Brain microvascular endothelial cell (primary cell): ENCODE measurements around the gene ADAMTSL1.

Experiments
- DNase-seq: peaks from one replicate; pipeline ENCODE4 v3.0.0-alpha.2; 2020
- H3K27ac ChIP-seq: fragments of 250-450 bp; sonication (Bioruptor Pico); 2 replicates; pipeline ENCODE4 v1.5.1; 2020; ENCODE audit warnings: mild to moderate bottlenecking, moderate library complexity
- H3K27me3 ChIP-seq: fragments of 250-450 bp; sonication (Bioruptor Pico); replicated peaks from 2 replicates; pipeline ENCODE4 v1.5.1; 2020; ENCODE audit warnings: mild to moderate bottlenecking
- H3K36me3 ChIP-seq: fragments of 250-450 bp; sonication (Bioruptor Pico); replicated peaks from 2 replicates; pipeline ENCODE4 v1.5.1; 2020; ENCODE audit warnings: mild to moderate bottlenecking
- H3K4me3 ChIP-seq: 2 replicates; pipeline ENCODE4 v1.5.1; 2011; ENCODE audit warnings: low read depth, mild to moderate bottlenecking, control low read depth, low read length, moderate library complexity
- CTCF ChIP-seq: IDR thresholded peaks from 2 replicates; pipeline ENCODE4 v1.5.1; 2011; ENCODE audit warnings: low read depth, mild to moderate bottlenecking, moderate library complexity, low read length, control low read depth, inconsistent platforms; ENCODE audit errors: missing control alignments
- in situ Hi-C: cut with HindIII; loops from 2 replicates; pipeline ENCODE4 v1.10.0; 2017; ENCODE audit warnings: low sequenced_read_pairs, low pct_ligation_motif_present

The ADAMTSL1 gene

GRCh38 chr9:18877984-18878383, 404.0 kb downstream of the ADAMTSL1 start:
- no peak for TF ChIP-seq CTCF
- in situ Hi-C loops: no loop called here

GRCh38 chr9:18881758-18882157, 407.8 kb downstream of the ADAMTSL1 start:
- in situ Hi-C loops: no loop called here
- Histone ChIP-seq H3K27me3 (no peaks in the 10 kb centered on the region), H3K27ac (no peak overlapping the region), H3K4me3 (no peak overlapping the region), H3K36me3 (no peaks in the 10 kb centered on the region)
- DNase-seq: no peak
- no peak for TF ChIP-seq CTCF

More at GRCh38 chr9:18877984-18878383, 404.0 kb downstream of the ADAMTSL1 start:
- Histone ChIP-seq H3K4me3 (no peak overlapping the region), H3K27ac (no peak overlapping the region), H3K36me3 (no peaks in the 10 kb centered on the region), H3K27me3 (no peaks in the 10 kb centered on the region)
- DNase-seq: no peak

- no peak for DNase-seq
- Histone ChIP-seq H3K36me3 (peaks cover 6% of the 10 kb centered on the region), H3K27me3 (no peaks in the 10 kb centered on the region), H3K4me3 (no peak overlapping the region), H3K27ac (no peak overlapping the region)
- no peak for TF ChIP-seq CTCF
- in situ Hi-C loops: no loop called here
These were observed 413.6 kb downstream of the ADAMTSL1 start for GRCh38 chr9:18887546-18887945.

GRCh38 chr9:18888290-18888689, 414.3 kb downstream of the ADAMTSL1 start:
- no peaks in the 10 kb centered on the region for H3K27me3 ChIP-seq
- no peak overlapping the region for H3K4me3 ChIP-seq
- H3K36me3 ChIP-seq: peaks cover 6% of the 10 kb centered on the region
- no peak overlapping the region for H3K27ac ChIP-seq
- TF ChIP-seq CTCF: no peak
- no peak for DNase-seq
- in situ Hi-C loops: no loop called here

GRCh38 chr9:18889550-18889949, 415.6 kb downstream of the ADAMTSL1 start:
- in situ Hi-C loops: no loop called here
- DNase-seq: no peak
- Histone ChIP-seq H3K27ac (no peak overlapping the region), H3K4me3 (no peak overlapping the region), H3K36me3 (peaks cover 6% of the 10 kb centered on the region), H3K27me3 (no peaks in the 10 kb centered on the region)
- no peak for TF ChIP-seq CTCF

GRCh38 chr9:18890372-18890771, 416.4 kb downstream of the ADAMTSL1 start:
- Histone ChIP-seq H3K4me3 (no peak overlapping the region), H3K36me3 (peaks cover 6% of the 10 kb centered on the region), H3K27ac (no peak overlapping the region), H3K27me3 (no peaks in the 10 kb centered on the region)
- DNase-seq: peak; percentile 69
- TF ChIP-seq CTCF: no peak
- in situ Hi-C loops: no loop called here
